ENCODE data around the gene SLC1A3.

GRCh38 chr5:36581070-36581469 is 25.3 kb upstream of the SLC1A3 start:
- TF ChIP-seq REST (IDR thresholded peaks at IDR 0.05; ENCODE audit: insufficient read depth in 1 of 2, low read depth in 2 of 2, low read length in 2 of 2), result no peak
- no peak for TF ChIP-seq TAF1 (IDR thresholded peaks at IDR 0.05; ENCODE audit: borderline replicate concordance, insufficient read depth, low read length)
- TF ChIP-seq POLR2AphosphoS5 (IDR thresholded peaks at IDR 0.05; ENCODE audit: low read depth, low read length), result no peak
- no peak for TF ChIP-seq SIN3A (IDR thresholded peaks at IDR 0.05; ENCODE audit: borderline replicate concordance, insufficient read depth, low read length)
- TF ChIP-seq FOXP2 (optimal IDR thresholded peaks at IDR 0.05; ENCODE audit: borderline replicate concordance, extremely low read depth, extremely low read length, insufficient read depth), result no peak

Measured in PFSK-1 (cell line).